Spleen (tissue), 7 donors: ENCODE measurements around the gene NTS.

Experiments used
- POLR2AphosphoS5 ChIP-seq, 3 donors: sonication (generic); formaldehyde crosslinking; IDR thresholded peaks; one replicate each; pipeline ENCODE4 v1.5.1; 2017; ENCODE audit warnings: antibody characterized with exemption in 3 of 3
- TF ChIP-seq, protein P1 (sequence below), 11 experiments: fragments of 200-600 bp in 7 of 11; fragments of 450-650 bp in 4 of 11; sonication (generic) in 4 of 11; IDR thresholded peaks in 8 of 11; conservative IDR thresholded peaks in 3 of 11; 1 replicate in 7 of 11; 2 replicates in 4 of 11; pipeline versions ENCODE4 v1.4.0 to v1.8.0; 2016 to 2021; ENCODE audit warnings: antibody characterized with exemption in 11 of 11, inconsistent platforms in 4 of 11, mild to moderate bottlenecking in 1 of 11
- donor health status: DM: no; HTN: no; CAD: no; lungs with moderate emphysema.
- donor health status: DM: no; HTN: no; CAD: no.
- donor health status: DM: no; HTN: no; CAD: no.

DNA sequence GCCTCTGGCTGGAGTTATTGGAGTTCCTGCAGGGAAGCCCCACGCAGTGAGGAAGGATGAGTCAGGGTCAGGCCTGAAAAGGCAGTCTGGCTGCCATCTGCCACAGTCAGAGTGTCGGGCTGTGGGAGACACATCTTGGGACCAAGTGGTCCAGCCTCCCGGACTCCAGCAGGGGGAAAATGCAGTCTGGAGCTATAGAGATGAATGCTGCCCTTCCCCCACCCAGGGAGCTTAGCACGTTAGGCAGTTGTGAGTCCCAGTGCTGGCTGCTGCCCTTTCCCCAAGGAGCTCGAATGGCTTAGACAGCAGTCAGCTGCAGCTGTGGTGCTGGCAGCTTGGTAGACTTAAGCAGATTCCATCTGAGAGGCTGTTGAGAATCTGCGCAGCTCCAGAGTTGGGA, 8.2 kb upstream of the NTS start:
- TF ChIP-seq, protein P1, sequence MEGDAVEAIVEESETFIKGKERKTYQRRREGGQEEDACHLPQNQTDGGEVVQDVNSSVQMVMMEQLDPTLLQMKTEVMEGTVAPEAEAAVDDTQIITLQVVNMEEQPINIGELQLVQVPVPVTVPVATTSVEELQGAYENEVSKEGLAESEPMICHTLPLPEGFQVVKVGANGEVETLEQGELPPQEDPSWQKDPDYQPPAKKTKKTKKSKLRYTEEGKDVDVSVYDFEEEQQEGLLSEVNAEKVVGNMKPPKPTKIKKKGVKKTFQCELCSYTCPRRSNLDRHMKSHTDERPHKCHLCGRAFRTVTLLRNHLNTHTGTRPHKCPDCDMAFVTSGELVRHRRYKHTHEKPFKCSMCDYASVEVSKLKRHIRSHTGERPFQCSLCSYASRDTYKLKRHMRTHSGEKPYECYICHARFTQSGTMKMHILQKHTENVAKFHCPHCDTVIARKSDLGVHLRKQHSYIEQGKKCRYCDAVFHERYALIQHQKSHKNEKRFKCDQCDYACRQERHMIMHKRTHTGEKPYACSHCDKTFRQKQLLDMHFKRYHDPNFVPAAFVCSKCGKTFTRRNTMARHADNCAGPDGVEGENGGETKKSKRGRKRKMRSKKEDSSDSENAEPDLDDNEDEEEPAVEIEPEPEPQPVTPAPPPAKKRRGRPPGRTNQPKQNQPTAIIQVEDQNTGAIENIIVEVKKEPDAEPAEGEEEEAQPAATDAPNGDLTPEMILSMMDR (IDR thresholded peaks at IDR 0.05 in 8 of 11, conservative IDR thresholded peaks at IDR 0.05 in 3 of 11) = no peak
- no peak for TF ChIP-seq POLR2AphosphoS5 (IDR thresholded peaks at IDR 0.05)
